Activated CD4-positive, alpha-beta memory T cell treated with anti-CD3 and anti-CD28 coated beads for 36 hours (primary cell): ENCODE results near the gene ATMIN. TPM values are rescaled to one million over a fixed set of nuclear protein-coding genes. Genes with fewer than 3 reads are reported as not detected.

ENCODE experiments used
- CTCF ChIA-PET: fragments of 350-600 bp; sonication (Branson Sonifier 250); formaldehyde crosslinking; loops from one replicate; lab custom pipeline; 2021; ENCODE audit warnings: antibody characterized with exemption, inconsistent platforms; lab: Charles Lee
- POLR2A ChIA-PET: fragments of 350-600 bp; sonication (Branson Sonifier 250); formaldehyde crosslinking; loops from one replicate; lab custom pipeline; 2021; ENCODE audit warnings: antibody characterized with exemption; lab: Charles Lee
- DNase-seq: peaks from one replicate; pipeline ENCODE4 v3.0.0-alpha.2; 2020
- H3K27ac Mint-ChIP-seq: one replicate; pipeline ENCODE4 v1.8.0; 2021; ENCODE audit warnings: mixed read lengths
- H3K27me3 Mint-ChIP-seq: one replicate; pipeline ENCODE4 v1.8.0; 2021; ENCODE audit warnings: mixed read lengths
- H3K36me3 Mint-ChIP-seq: one replicate; pipeline ENCODE4 v1.8.0; 2021; ENCODE audit warnings: mixed read lengths
- H3K4me1 Mint-ChIP-seq: one replicate; pipeline ENCODE4 v1.8.0; 2021; ENCODE audit warnings: low read depth, mixed read lengths
- H3K4me3 Mint-ChIP-seq: one replicate; pipeline ENCODE4 v1.8.0; 2021; ENCODE audit warnings: mild to moderate bottlenecking, mixed read lengths
- H3K9me3 Mint-ChIP-seq: one replicate; pipeline ENCODE4 v1.8.0; 2021; ENCODE audit warnings: mixed read lengths
- intact Hi-C: fragments of 100-400 bp; cut with micrococcal nuclease; formaldehyde crosslinking; loops from one replicate; pipeline ENCODE4 v1.15.1; 2023
- total RNA-seq, 2 experiments: library from RNA; stranded (reverse); gene quantifications; one replicate each; pipeline ENCODE4 v1.2.3, GENCODE V29; 2021

Gene ATMIN
- 10 to 100 TPM; 19.3 to 21.3 TPM for total RNA-seq

GRCh38 chr16:81035398-81035974, at the start of gene ATMIN:
Gene ATMIN (plus strand): TSS chr16:81035842. CDS start chr16:81035871, 29 bp downstream.
- Mint-ChIP-seq H3K27ac (no peak within 1 kb of the TSS), H3K4me1 (peaks cover 21% of the 10 kb centered on the region), H3K36me3 (peaks cover 13% of the 10 kb centered on the region), H3K4me3 (peak within 1 kb of the TSS; percentile 79), H3K9me3 (no peaks in the 10 kb centered on the region), H3K27me3 (no peaks in the 10 kb centered on the region)
- ChIA-PET POLR2A (interaction anchor here (1.0 to 1.7 kb wide), 3 partner anchors 28 to 703 kb away, joined by 3 to 11 read pairs (median 8); partner anchors contain the start of genes C16orf46, CENPN and CMC2), CTCF (interaction anchor here (0.6 to 9.6 kb wide), 41 partner anchors 10 to 1286 kb away, joined by 3 to 139 read pairs (median 4); partner anchors contain the start of genes C16orf46, CENPN and CMC2)
- intact Hi-C loops, result loop anchor here (1.0 to 10.0 kb wide), 4 partner anchors 28 to 703 kb away; partner anchors contain the start of genes C16orf46, CENPN and GAN
- DNase-seq, result peak; percentile 89

GRCh38 chr16:80986557-80986956, 49.1 kb upstream of the ATMIN start:
- Mint-ChIP-seq H3K27me3 (no peaks in the 10 kb centered on the region), H3K4me3 (no peak overlapping the region), H3K36me3 (peaks cover 24% of the 10 kb centered on the region), H3K27ac (no peak overlapping the region), H3K4me1 (peaks cover 22% of the 10 kb centered on the region), H3K9me3 (no peaks in the 10 kb centered on the region)
- POLR2A ChIA-PET, result no interaction called here
- intact Hi-C loops, result no loop called here
- CTCF ChIA-PET, result no interaction called here
- no peak for DNase-seq

- no peak for DNase-seq
- Mint-ChIP-seq H3K27me3 (no peaks in the 10 kb centered on the region), H3K9me3 (no peaks in the 10 kb centered on the region), H3K36me3 (peaks cover 30% of the 10 kb centered on the region), H3K27ac (no peak overlapping the region), H3K4me3 (no peak overlapping the region), H3K4me1 (peaks cover 33% of the 10 kb centered on the region)
- ChIA-PET CTCF (interaction anchor here (0.7 to 2.8 kb wide), 4 partner anchors 14 to 47 kb away, joined by 3 to 9 read pairs (median 4); partner anchors contain the start of gene ATMIN), POLR2A (no interaction called here)
- intact Hi-C loops, result no loop called here
Observed at GRCh38 chr16:80988756-80989155, 46.9 kb upstream of the ATMIN start.

GRCh38 chr16:80989801-80990200, 45.8 kb upstream of the ATMIN start:
- peaks cover 38% of the 10 kb centered on the region for H3K36me3 Mint-ChIP-seq
- H3K27ac Mint-ChIP-seq, result no peak overlapping the region
- H3K4me1 Mint-ChIP-seq, result peaks cover 41% of the 10 kb centered on the region
- H3K27me3 Mint-ChIP-seq, result no peaks in the 10 kb centered on the region
- CTCF ChIA-PET, result interaction anchor here (2.8 kb wide), 1 partner anchor 15 kb away, joined by 9 read pairs; no protein-coding TSS in a partner anchor
- POLR2A ChIA-PET, result no interaction called here
- no peaks in the 10 kb centered on the region for H3K9me3 Mint-ChIP-seq
- H3K4me3 Mint-ChIP-seq, result no peak overlapping the region
- DNase-seq, result no peak
- intact Hi-C loops, result no loop called here

GRCh38 chr16:80990577-80990976, 45.1 kb upstream of the ATMIN start:
- intact Hi-C loops, result no loop called here
- Mint-ChIP-seq H3K4me3 (no peak overlapping the region), H3K9me3 (no peaks in the 10 kb centered on the region), H3K4me1 (peaks cover 39% of the 10 kb centered on the region), H3K27ac (no peak overlapping the region), H3K27me3 (no peaks in the 10 kb centered on the region), H3K36me3 (peaks cover 41% of the 10 kb centered on the region)
- POLR2A ChIA-PET, result no interaction called here
- CTCF ChIA-PET, result interaction anchor here (2.8 kb wide), 1 partner anchor 14 kb away, joined by 9 read pairs; no protein-coding TSS in a partner anchor
- no peak for DNase-seq

GRCh38 chr16:80990978-80991377, 44.7 kb upstream of the ATMIN start:
- intact Hi-C loops, result no loop called here
- Mint-ChIP-seq H3K9me3 (no peaks in the 10 kb centered on the region), H3K4me3 (no peak overlapping the region), H3K4me1 (peaks cover 38% of the 10 kb centered on the region), H3K27me3 (no peaks in the 10 kb centered on the region), H3K36me3 (peaks cover 40% of the 10 kb centered on the region), H3K27ac (no peak overlapping the region)
- no peak for DNase-seq
- ChIA-PET CTCF (interaction anchor here (2.8 kb wide), 1 partner anchor 13 kb away, joined by 9 read pairs; no protein-coding TSS in a partner anchor), POLR2A (no interaction called here)

GRCh38 chr16:80991792-80992430, 43.7 kb upstream of the ATMIN start:
- Mint-ChIP-seq H3K4me3 (no peak overlapping the region), H3K4me1 (peaks cover 35% of the 10 kb centered on the region), H3K9me3 (no peaks in the 10 kb centered on the region), H3K27me3 (no peaks in the 10 kb centered on the region), H3K36me3 (peaks cover 34% of the 10 kb centered on the region), H3K27ac (no peak overlapping the region)
- no peak for DNase-seq
- intact Hi-C loops, result no loop called here
- POLR2A ChIA-PET, result no interaction called here
- CTCF ChIA-PET, result no interaction called here

GRCh38 chr16:80992676-80993293, 42.9 kb upstream of the ATMIN start:
- DNase-seq, result no peak
- Mint-ChIP-seq H3K36me3 (peaks cover 33% of the 10 kb centered on the region), H3K27me3 (no peaks in the 10 kb centered on the region), H3K4me1 (peaks cover 36% of the 10 kb centered on the region), H3K4me3 (no peak overlapping the region), H3K27ac (no peak overlapping the region), H3K9me3 (no peaks in the 10 kb centered on the region)
- ChIA-PET POLR2A (interaction anchor here (0.6 to 0.8 kb wide), 2 partner anchors 10 to 1224 kb away, joined by 3 to 7 read pairs; no protein-coding TSS in a partner anchor), CTCF (interaction anchor here (1.3 to 3.3 kb wide), 2 partner anchors 12 to 466 kb away, joined by 3 to 13 read pairs; no protein-coding TSS in a partner anchor)
- intact Hi-C loops, result no loop called here

- Mint-ChIP-seq H3K4me3 (no peak overlapping the region), H3K27ac (no peak overlapping the region), H3K27me3 (no peaks in the 10 kb centered on the region), H3K36me3 (peaks cover 30% of the 10 kb centered on the region), H3K4me1 (peaks cover 39% of the 10 kb centered on the region), H3K9me3 (no peaks in the 10 kb centered on the region)
- CTCF ChIA-PET, result interaction anchor here (0.8 to 3.3 kb wide), 3 partner anchors 12 to 466 kb away, joined by 3 to 13 read pairs (median 3); no protein-coding TSS in a partner anchor
- no peak for DNase-seq
- POLR2A ChIA-PET, result interaction anchor here (0.6 to 0.8 kb wide), 2 partner anchors 10 to 1225 kb away, joined by 3 to 7 read pairs; no protein-coding TSS in a partner anchor
- intact Hi-C loops, result no loop called here
Observed at GRCh38 chr16:80993307-80993706, 42.3 kb upstream of the ATMIN start.

GRCh38 chr16:80993834-80994233, 41.8 kb upstream of the ATMIN start:
- Mint-ChIP-seq H3K4me1 (peaks cover 44% of the 10 kb centered on the region), H3K36me3 (peaks cover 30% of the 10 kb centered on the region), H3K27me3 (no peaks in the 10 kb centered on the region), H3K27ac (no peak overlapping the region), H3K9me3 (no peaks in the 10 kb centered on the region), H3K4me3 (no peak overlapping the region)
- intact Hi-C loops, result no loop called here
- POLR2A ChIA-PET, result no interaction called here
- CTCF ChIA-PET, result interaction anchor here (0.8 to 3.3 kb wide), 3 partner anchors 11 to 467 kb away, joined by 3 to 13 read pairs (median 3); no protein-coding TSS in a partner anchor
- no peak for DNase-seq

- DNase-seq, result no peak
- intact Hi-C loops, result no loop called here
- peaks cover 50% of the 10 kb centered on the region for H3K4me1 Mint-ChIP-seq
- no peak overlapping the region for H3K4me3 Mint-ChIP-seq
- peaks cover 34% of the 10 kb centered on the region for H3K36me3 Mint-ChIP-seq
- CTCF ChIA-PET, result interaction anchor here (3.3 kb wide), 1 partner anchor 11 kb away, joined by 13 read pairs; no protein-coding TSS in a partner anchor
- H3K9me3 Mint-ChIP-seq, result no peaks in the 10 kb centered on the region
- H3K27ac Mint-ChIP-seq, result no peak overlapping the region
- POLR2A ChIA-PET, result no interaction called here
- no peaks in the 10 kb centered on the region for H3K27me3 Mint-ChIP-seq
Observed at GRCh38 chr16:80994451-80994850, 41.2 kb upstream of the ATMIN start.
